ENCODE data around the gene RAPGEF4.

The RAPGEF4 gene

GRCh38 chr2:172928756-172929155 lies 193.1 kb downstream of the RAPGEF4 start:
- DNase-seq (ENCODE audit: extremely low read depth in 1 of 2, low read depth in 1 of 2): no peak

- DNase-seq (ENCODE audit: extremely low read depth in 1 of 2, low read depth in 1 of 2): no peak
These were observed 194.0 kb downstream of the RAPGEF4 start for GRCh38 chr2:172929644-172930043.

- no peak for DNase-seq (ENCODE audit: extremely low read depth in 1 of 2, low read depth in 1 of 2)
These were observed 195.2 kb downstream of the RAPGEF4 start for GRCh38 chr2:172930871-172931255.

GRCh38 chr2:172931256-172931894 lies 195.7 kb downstream of the RAPGEF4 start:
- DNase-seq (ENCODE audit: extremely low read depth in 1 of 2, low read depth in 1 of 2): no peak

- peak; percentile 11 to 34 for DNase-seq (ENCODE audit: extremely low read depth in 1 of 2, low read depth in 1 of 2)
These were observed 196.4 kb downstream of the RAPGEF4 start for GRCh38 chr2:172931918-172932520.

- DNase-seq (ENCODE audit: extremely low read depth in 1 of 2, low read depth in 1 of 2): no peak
These were observed 202.5 kb downstream of the RAPGEF4 start for GRCh38 chr2:172937884-172938712.

GRCh38 chr2:172938713-172939375 lies 203.2 kb downstream of the RAPGEF4 start:
- DNase-seq (ENCODE audit: extremely low read depth in 1 of 2, low read depth in 1 of 2): no peak

- DNase-seq (ENCODE audit: extremely low read depth in 1 of 2, low read depth in 1 of 2): no peak
These were observed 207.9 kb downstream of the RAPGEF4 start for GRCh38 chr2:172943539-172943938.

- DNase-seq (ENCODE audit: extremely low read depth in 1 of 2, low read depth in 1 of 2): no peak
These were observed 208.6 kb downstream of the RAPGEF4 start for GRCh38 chr2:172944022-172944793.

- DNase-seq (ENCODE audit: extremely low read depth in 1 of 2, low read depth in 1 of 2): no peak
These were observed 209.3 kb downstream of the RAPGEF4 start for GRCh38 chr2:172944794-172945509.

GRCh38 chr2:172945510-172945850 lies 209.8 kb downstream of the RAPGEF4 start:
- no peak for DNase-seq (ENCODE audit: extremely low read depth in 1 of 2, low read depth in 1 of 2)

GRCh38 chr2:172947461-172948153 lies 212.0 kb downstream of the RAPGEF4 start:
- no peak for DNase-seq (ENCODE audit: extremely low read depth in 1 of 2, low read depth in 1 of 2)

GRCh38 chr2:172949522-172949921 lies 213.9 kb downstream of the RAPGEF4 start:
- no peak for DNase-seq (ENCODE audit: extremely low read depth in 1 of 2, low read depth in 1 of 2)

- DNase-seq (ENCODE audit: extremely low read depth in 1 of 2, low read depth in 1 of 2): no peak
These were observed 214.9 kb downstream of the RAPGEF4 start for GRCh38 chr2:172950565-172950964.

- DNase-seq (ENCODE audit: extremely low read depth in 1 of 2, low read depth in 1 of 2): no peak
These were observed 215.9 kb downstream of the RAPGEF4 start for GRCh38 chr2:172951554-172951953.

- DNase-seq (ENCODE audit: extremely low read depth in 1 of 2, low read depth in 1 of 2): no peak
These were observed 217.8 kb downstream of the RAPGEF4 start for GRCh38 chr2:172953411-172953810.

GRCh38 chr2:172953970-172954852 lies 218.6 kb downstream of the RAPGEF4 start:
- DNase-seq (ENCODE audit: extremely low read depth in 1 of 2, low read depth in 1 of 2): no peak

- DNase-seq (ENCODE audit: extremely low read depth in 1 of 2, low read depth in 1 of 2): no peak
These were observed 219.9 kb downstream of the RAPGEF4 start for GRCh38 chr2:172955587-172955986.

GRCh38 chr2:172957734-172958133 lies 222.1 kb downstream of the RAPGEF4 start:
- no peak for DNase-seq (ENCODE audit: extremely low read depth in 1 of 2, low read depth in 1 of 2)
